BLaER1 (cell line): ENCODE measurements around the gene SBSN.

Experiments used
- H3K27ac ChIP-seq: shearing (Covaris generic); formaldehyde crosslinking; 2 replicates; pipeline ENCODE4 v1.8.1; 2022
- H3K27me3 ChIP-seq: shearing (Covaris generic); formaldehyde crosslinking; 2 replicates; pipeline ENCODE4 v1.8.1; 2022
- H3K36me3 ChIP-seq: shearing (Covaris generic); formaldehyde crosslinking; 2 replicates; pipeline ENCODE4 v1.8.1; 2022
- H3K4me1 ChIP-seq: shearing (Covaris generic); formaldehyde crosslinking; 2 replicates; pipeline ENCODE4 v1.8.1; 2022
- H3K4me2 ChIP-seq: shearing (Covaris generic); formaldehyde crosslinking; 2 replicates; pipeline ENCODE4 v1.8.1; 2022
- H3K4me3 ChIP-seq: shearing (Covaris generic); formaldehyde crosslinking; 2 replicates; pipeline ENCODE4 v1.8.1; 2022
- H3K9ac ChIP-seq: shearing (Covaris generic); formaldehyde crosslinking; 2 replicates; pipeline ENCODE4 v1.8.1; 2022
- H3K9me3 ChIP-seq: shearing (Covaris generic); formaldehyde crosslinking; 2 replicates; pipeline ENCODE4 v1.8.1; 2022
- H4K20me1 ChIP-seq: shearing (Covaris generic); formaldehyde crosslinking; 2 replicates; pipeline ENCODE4 v1.8.1; 2022
- Cebpa-rat ChIP-seq: shearing (Covaris generic); IDR thresholded peaks from 2 replicates; pipeline ENCODE4 v1.8.1; 2022

The SBSN gene

GRCh38 chr19:35533822-35534392, 5.8 kb upstream of the SBSN start:
- Histone ChIP-seq H3K4me1 (peaks cover 21% of the 10 kb centered on the region), H4K20me1 (no peaks in the 10 kb centered on the region), H3K27me3 (peaks cover 20% of the 10 kb centered on the region; the same call in 1 of the 2 replicates), H3K27ac (no peak overlapping the region), H3K4me3 (no peak overlapping the region), H3K36me3 (no peaks in the 10 kb centered on the region), H3K9ac (no peak overlapping the region), H3K9me3 (no peaks in the 10 kb centered on the region), H3K4me2 (peak overlapping the region; percentile 19)
- no peak for TF ChIP-seq Cebpa-rat

- Histone ChIP-seq H3K9ac (no peak within 1 kb of the TSS), H3K4me2 (peak within 1 kb of the TSS; percentile 19)
Measured at GRCh38 chr19:35533201-35533821, 5.2 kb upstream of the SBSN start, which contains the start of gene GAPDHS. Gene GAPDHS, plus strand, starts transcription at chr19:35533456. Its CDS starts 72 bp downstream, at chr19:35533528.

GRCh38 chr19:35531291-35531690, 3.2 kb upstream of the SBSN start:
- Histone ChIP-seq H3K4me1 (peaks cover 26% of the 10 kb centered on the region), H3K4me3 (no peak overlapping the region), H3K4me2 (no peak overlapping the region), H4K20me1 (no peaks in the 10 kb centered on the region), H3K36me3 (no peaks in the 10 kb centered on the region), H3K9ac (no peak overlapping the region), H3K9me3 (no peaks in the 10 kb centered on the region), H3K27me3 (peaks cover 20% of the 10 kb centered on the region; the same call in 1 of the 2 replicates), H3K27ac (no peak overlapping the region)
- no peak for TF ChIP-seq Cebpa-rat

More at GRCh38 chr19:35533201-35533821, 5.2 kb upstream of the SBSN start, which contains the start of gene GAPDHS:
- Histone ChIP-seq H3K4me1 (peaks cover 26% of the 10 kb centered on the region), H4K20me1 (no peaks in the 10 kb centered on the region), H3K9me3 (no peaks in the 10 kb centered on the region), H3K36me3 (no peaks in the 10 kb centered on the region), H3K27ac (no peak within 1 kb of the TSS), H3K27me3 (peaks cover 20% of the 10 kb centered on the region; the same call in 1 of the 2 replicates), H3K4me3 (no peak within 1 kb of the TSS)
- no peak for TF ChIP-seq Cebpa-rat

GRCh38 chr19:35529241-35530218, 1.4 kb upstream of the SBSN start:
- peak overlapping the region; percentile 63 for H3K4me2 ChIP-seq
- no peak for TF ChIP-seq Cebpa-rat
- H3K9me3 ChIP-seq: no peaks in the 10 kb centered on the region
- no peaks in the 10 kb centered on the region for H3K36me3 ChIP-seq
- H3K4me3 ChIP-seq: no peak overlapping the region
- H3K4me1 ChIP-seq: peaks cover 26% of the 10 kb centered on the region
- H3K27me3 ChIP-seq: peaks cover 19% of the 10 kb centered on the region; the same call in 1 of the 2 replicates
- no peak overlapping the region for H3K9ac ChIP-seq
- H3K27ac ChIP-seq: 0 out of 2 replicates have a peak overlapping the region, but pooled peaks have one; percentile 37
- H4K20me1 ChIP-seq: no peaks in the 10 kb centered on the region

GRCh38 chr19:35525873-35526272, 2.2 kb downstream of the SBSN start:
- peaks cover 18% of the 10 kb centered on the region for H3K4me1 ChIP-seq
- H3K4me3 ChIP-seq: no peak overlapping the region
- no peaks in the 10 kb centered on the region for H4K20me1 ChIP-seq
- H3K36me3 ChIP-seq: no peaks in the 10 kb centered on the region
- no peak overlapping the region for H3K4me2 ChIP-seq
- H3K27me3 ChIP-seq: no peaks in the 10 kb centered on the region
- no peak overlapping the region for H3K9ac ChIP-seq
- no peaks in the 10 kb centered on the region for H3K9me3 ChIP-seq
- no peak overlapping the region for H3K27ac ChIP-seq
- TF ChIP-seq Cebpa-rat: no peak

GRCh38 chr19:35524181-35524837, 3.8 kb downstream of the SBSN start:
- Histone ChIP-seq H3K9ac (no peak overlapping the region), H3K4me3 (no peak overlapping the region), H3K4me2 (no peak overlapping the region)

GRCh38 chr19:35522745-35523327, 5.3 kb downstream of the SBSN start:
- Histone ChIP-seq H4K20me1 (no peaks in the 10 kb centered on the region), H3K4me1 (no peaks in the 10 kb centered on the region), H3K4me2 (no peak overlapping the region), H3K36me3 (no peaks in the 10 kb centered on the region), H3K27me3 (no peaks in the 10 kb centered on the region), H3K4me3 (no peak overlapping the region), H3K9ac (no peak overlapping the region), H3K9me3 (no peaks in the 10 kb centered on the region), H3K27ac (no peak overlapping the region)
- no peak for TF ChIP-seq Cebpa-rat

More at GRCh38 chr19:35524181-35524837, 3.8 kb downstream of the SBSN start:
- Histone ChIP-seq H3K27ac (no peak overlapping the region), H4K20me1 (no peaks in the 10 kb centered on the region), H3K4me1 (peaks cover 9% of the 10 kb centered on the region), H3K36me3 (no peaks in the 10 kb centered on the region), H3K9me3 (no peaks in the 10 kb centered on the region), H3K27me3 (no peaks in the 10 kb centered on the region)
- no peak for TF ChIP-seq Cebpa-rat

- no peak overlapping the region for H3K4me3 ChIP-seq
- no peak overlapping the region for H3K9ac ChIP-seq
- H3K36me3 ChIP-seq: no peaks in the 10 kb centered on the region
- H3K4me1 ChIP-seq: no peaks in the 10 kb centered on the region
- TF ChIP-seq Cebpa-rat: no peak
- H3K4me2 ChIP-seq: no peak overlapping the region
- H3K9me3 ChIP-seq: no peaks in the 10 kb centered on the region
- no peak overlapping the region for H3K27ac ChIP-seq
- H3K27me3 ChIP-seq: no peaks in the 10 kb centered on the region
- no peaks in the 10 kb centered on the region for H4K20me1 ChIP-seq
Measured at GRCh38 chr19:35521124-35521743, 6.9 kb downstream of the SBSN start.
